ENCODE measurements around the gene UMPS. TPM values are rescaled to one million over a fixed set of nuclear protein-coding genes. Genes with fewer than 3 reads are reported as not detected.

UMPS gene
- total RNA-seq, 1 experiment from 2014 or later: 45.4 TPM

DNA sequence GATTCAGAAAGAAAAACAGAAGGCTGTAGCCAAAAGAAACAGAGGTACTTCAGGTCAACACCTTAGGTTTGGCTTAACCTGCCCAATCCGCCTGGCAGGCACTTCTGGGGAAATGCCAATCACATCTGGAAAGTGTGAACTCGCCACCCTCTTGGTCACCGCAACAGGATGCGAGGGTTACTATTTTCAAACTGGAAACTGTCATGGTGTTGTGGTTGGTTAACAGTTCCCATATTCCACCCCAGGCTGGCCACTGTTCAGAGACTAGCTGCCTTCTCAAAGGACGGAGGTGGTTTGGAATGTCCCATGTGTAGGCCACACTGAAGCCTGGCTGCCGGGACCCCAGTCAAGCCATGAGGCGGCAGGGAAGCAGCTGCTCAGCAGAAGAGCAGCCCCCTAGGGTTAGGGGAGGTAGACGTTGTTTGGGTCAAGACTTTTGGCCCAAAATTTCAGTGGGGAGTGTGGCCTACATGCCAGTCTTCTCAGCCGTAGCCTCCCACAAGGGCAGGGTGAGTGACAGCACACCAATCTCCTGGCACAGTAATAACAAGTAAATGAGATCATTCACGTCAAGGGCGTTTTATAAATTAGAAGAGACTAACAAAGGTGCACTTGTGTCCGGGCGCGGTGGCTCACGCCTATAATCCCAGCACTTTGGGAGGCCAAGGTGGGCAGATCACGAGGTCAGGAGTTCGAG lies 54.6 kb downstream of the UMPS start (continued):
- TF ChIP-seq ZNF219 (CRISPR knock-in tag; IDR thresholded peaks at IDR 0.05; ENCODE audit: borderline replicate concordance) (no peak), ZBTB21 (CRISPR knock-in tag; IDR thresholded peaks at IDR 0.05; ENCODE audit: borderline replicate concordance) (no peak), SMAD3 (CRISPR knock-in tag; IDR thresholded peaks at IDR 0.05; ENCODE audit: borderline replicate concordance) (no peak), GTF2I (CRISPR knock-in tag; conservative IDR thresholded peaks at IDR 0.05) (no peak)
- TF ChIP-seq, protein P1, sequence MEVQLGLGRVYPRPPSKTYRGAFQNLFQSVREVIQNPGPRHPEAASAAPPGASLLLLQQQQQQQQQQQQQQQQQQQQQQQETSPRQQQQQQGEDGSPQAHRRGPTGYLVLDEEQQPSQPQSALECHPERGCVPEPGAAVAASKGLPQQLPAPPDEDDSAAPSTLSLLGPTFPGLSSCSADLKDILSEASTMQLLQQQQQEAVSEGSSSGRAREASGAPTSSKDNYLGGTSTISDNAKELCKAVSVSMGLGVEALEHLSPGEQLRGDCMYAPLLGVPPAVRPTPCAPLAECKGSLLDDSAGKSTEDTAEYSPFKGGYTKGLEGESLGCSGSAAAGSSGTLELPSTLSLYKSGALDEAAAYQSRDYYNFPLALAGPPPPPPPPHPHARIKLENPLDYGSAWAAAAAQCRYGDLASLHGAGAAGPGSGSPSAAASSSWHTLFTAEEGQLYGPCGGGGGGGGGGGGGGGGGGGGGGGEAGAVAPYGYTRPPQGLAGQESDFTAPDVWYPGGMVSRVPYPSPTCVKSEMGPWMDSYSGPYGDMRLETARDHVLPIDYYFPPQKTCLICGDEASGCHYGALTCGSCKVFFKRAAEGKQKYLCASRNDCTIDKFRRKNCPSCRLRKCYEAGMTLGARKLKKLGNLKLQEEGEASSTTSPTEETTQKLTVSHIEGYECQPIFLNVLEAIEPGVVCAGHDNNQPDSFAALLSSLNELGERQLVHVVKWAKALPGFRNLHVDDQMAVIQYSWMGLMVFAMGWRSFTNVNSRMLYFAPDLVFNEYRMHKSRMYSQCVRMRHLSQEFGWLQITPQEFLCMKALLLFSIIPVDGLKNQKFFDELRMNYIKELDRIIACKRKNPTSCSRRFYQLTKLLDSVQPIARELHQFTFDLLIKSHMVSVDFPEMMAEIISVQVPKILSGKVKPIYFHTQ (CRISPR knock-in tag; IDR thresholded peaks at IDR 0.05): no peak
- TF ChIP-seq, protein P2, sequence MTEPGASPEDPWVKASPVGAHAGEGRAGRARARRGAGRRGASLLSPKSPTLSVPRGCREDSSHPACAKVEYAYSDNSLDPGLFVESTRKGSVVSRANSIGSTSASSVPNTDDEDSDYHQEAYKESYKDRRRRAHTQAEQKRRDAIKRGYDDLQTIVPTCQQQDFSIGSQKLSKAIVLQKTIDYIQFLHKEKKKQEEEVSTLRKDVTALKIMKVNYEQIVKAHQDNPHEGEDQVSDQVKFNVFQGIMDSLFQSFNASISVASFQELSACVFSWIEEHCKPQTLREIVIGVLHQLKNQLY (CRISPR knock-in tag; IDR thresholded peaks at IDR 0.05): no peak

DNA sequence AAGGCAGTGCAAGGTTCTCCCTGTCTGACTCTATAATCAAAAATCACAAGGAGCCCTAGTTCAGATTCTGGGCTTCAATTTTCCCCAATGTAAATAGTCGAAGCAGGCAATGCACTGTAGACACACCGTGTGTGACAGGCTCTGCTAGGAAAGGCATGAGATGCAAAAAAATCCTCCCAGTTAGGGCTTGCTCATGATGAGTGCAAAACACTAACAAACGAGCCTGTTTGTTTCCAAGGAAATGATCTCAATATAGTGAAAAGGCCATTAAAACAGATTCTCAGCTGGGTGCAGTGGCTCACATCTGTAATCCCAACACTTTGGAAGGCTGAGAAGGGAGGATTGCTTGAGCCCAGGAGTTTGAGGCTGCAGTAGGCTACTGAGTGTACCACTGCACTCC lies 55.7 kb downstream of the UMPS start:
- DNase-seq (ENCODE audit: low spot score) (no peak), ATAC-seq (no peak)
- H3K4me3 Mint-ChIP-seq: no peak overlapping the region
- H3K4me1 Mint-ChIP-seq: peaks cover 19% of the 10 kb centered on the region
- CTCF ChIA-PET: interaction anchor here (0.6 to 3.3 kb wide), 12 partner anchors 11 to 736 kb away, joined by 3 to 32 read pairs (median 4); no protein-coding TSS in a partner anchor
- H3K27me3 Mint-ChIP-seq (ENCODE audit: low read depth): no peaks in the 10 kb centered on the region
- TF ChIP-seq TEAD4 (CRISPR knock-in tag; IDR thresholded peaks at IDR 0.05) (no peak), ZNF232 (CRISPR knock-in tag; IDR thresholded peaks at IDR 0.05) (no peak), CREM (CRISPR knock-in tag; IDR thresholded peaks at IDR 0.05) (no peak), ZNF263 (CRISPR knock-in tag; IDR thresholded peaks at IDR 0.05; ENCODE audit: low read depth) (no peak)
- TF ChIP-seq, protein P3, sequence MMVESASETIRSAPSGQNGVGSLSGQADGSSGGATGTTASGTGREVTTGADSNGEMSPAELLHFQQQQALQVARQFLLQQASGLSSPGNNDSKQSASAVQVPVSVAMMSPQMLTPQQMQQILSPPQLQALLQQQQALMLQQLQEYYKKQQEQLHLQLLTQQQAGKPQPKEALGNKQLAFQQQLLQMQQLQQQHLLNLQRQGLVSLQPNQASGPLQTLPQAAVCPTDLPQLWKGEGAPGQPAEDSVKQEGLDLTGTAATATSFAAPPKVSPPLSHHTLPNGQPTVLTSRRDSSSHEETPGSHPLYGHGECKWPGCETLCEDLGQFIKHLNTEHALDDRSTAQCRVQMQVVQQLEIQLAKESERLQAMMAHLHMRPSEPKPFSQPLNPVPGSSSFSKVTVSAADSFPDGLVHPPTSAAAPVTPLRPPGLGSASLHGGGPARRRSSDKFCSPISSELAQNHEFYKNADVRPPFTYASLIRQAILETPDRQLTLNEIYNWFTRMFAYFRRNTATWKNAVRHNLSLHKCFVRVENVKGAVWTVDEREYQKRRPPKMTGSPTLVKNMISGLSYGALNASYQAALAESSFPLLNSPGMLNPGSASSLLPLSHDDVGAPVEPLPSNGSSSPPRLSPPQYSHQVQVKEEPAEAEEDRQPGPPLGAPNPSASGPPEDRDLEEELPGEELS (CRISPR knock-in tag; IDR thresholded peaks at IDR 0.05): no peak
- peaks cover 41% of the 10 kb centered on the region for H3K36me3 Mint-ChIP-seq
- no peaks in the 10 kb centered on the region for H3K9me3 Mint-ChIP-seq
- peak overlapping the region; percentile 43 for H3K27ac Mint-ChIP-seq
- POLR2A ChIA-PET: interaction anchor here (1.1 kb wide), 1 partner anchor 15 kb away, joined by 3 read pairs; no protein-coding TSS in a partner anchor

DNA sequence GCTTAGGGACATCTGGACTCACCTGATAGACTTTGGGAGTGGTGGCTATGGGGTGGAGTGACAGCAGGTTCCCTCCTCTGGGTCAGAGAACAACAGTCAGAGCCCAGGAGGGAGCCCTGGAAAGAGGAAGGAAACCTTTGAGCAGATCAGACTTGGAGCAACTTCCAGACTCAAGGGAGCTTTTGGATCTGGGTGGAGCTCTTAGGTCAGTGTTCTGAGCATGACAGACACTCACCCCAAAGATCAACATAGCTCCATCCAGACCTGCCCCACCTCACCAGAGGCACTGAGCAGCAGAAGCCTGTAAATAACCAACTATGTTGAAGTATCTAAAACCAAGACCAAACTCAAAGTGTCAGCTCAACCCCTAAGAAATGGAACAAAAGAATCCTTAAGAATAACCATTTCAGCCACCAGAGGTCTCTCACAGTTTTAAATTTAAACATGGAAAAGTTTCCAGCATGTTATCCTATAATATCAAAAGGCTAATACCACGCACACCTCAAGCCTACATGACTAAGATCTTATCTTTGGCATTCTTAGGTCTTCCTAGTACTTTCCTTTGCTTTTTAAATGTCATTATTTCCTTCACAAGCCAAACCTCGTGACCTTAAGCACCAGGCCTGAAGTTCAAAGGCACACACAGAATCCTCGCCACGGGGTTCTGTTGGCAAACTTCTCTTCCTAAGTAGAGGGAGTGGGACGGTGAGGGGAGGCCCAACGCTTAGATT lies 56.4 kb downstream of the UMPS start:
- POLR2A ChIA-PET: no interaction called here
- no peak for ATAC-seq
- TF ChIP-seq, protein P4, sequence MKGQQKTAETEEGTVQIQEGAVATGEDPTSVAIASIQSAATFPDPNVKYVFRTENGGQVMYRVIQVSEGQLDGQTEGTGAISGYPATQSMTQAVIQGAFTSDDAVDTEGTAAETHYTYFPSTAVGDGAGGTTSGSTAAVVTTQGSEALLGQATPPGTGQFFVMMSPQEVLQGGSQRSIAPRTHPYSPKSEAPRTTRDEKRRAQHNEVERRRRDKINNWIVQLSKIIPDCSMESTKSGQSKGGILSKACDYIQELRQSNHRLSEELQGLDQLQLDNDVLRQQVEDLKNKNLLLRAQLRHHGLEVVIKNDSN (CRISPR knock-in tag; IDR thresholded peaks at IDR 0.05): no peak
- TF ChIP-seq, protein P5, sequence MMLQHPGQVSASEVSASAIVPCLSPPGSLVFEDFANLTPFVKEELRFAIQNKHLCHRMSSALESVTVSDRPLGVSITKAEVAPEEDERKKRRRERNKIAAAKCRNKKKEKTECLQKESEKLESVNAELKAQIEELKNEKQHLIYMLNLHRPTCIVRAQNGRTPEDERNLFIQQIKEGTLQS (CRISPR knock-in tag; conservative IDR thresholded peaks at IDR 0.05): no peak
- no peak for TF ChIP-seq MXD4 (CRISPR knock-in tag; IDR thresholded peaks at IDR 0.05; ENCODE audit: borderline replicate concordance)
- H3K4me3 Mint-ChIP-seq: no peak overlapping the region
- H3K4me1 Mint-ChIP-seq: peaks cover 12% of the 10 kb centered on the region
- H3K9me3 Mint-ChIP-seq: no peaks in the 10 kb centered on the region
- no peak for DNase-seq (ENCODE audit: low spot score)
- peak overlapping the region; percentile 88 for H3K27ac Mint-ChIP-seq
- H3K27me3 Mint-ChIP-seq (ENCODE audit: low read depth): no peaks in the 10 kb centered on the region
- CTCF ChIA-PET: interaction anchor here (0.6 to 3.3 kb wide), 15 partner anchors 8 to 735 kb away, joined by 3 to 32 read pairs (median 3); no protein-coding TSS in a partner anchor
- peaks cover 46% of the 10 kb centered on the region for H3K36me3 Mint-ChIP-seq

Data from WTC11 (cell line).